ENCODE results near the gene STX1A.
"Not testable (repeated sequence)": the region's sequence is repeated elsewhere in the genome, so short reads cannot be mapped to it uniquely, and the experiment has no call there.

The STX1A gene

DNA sequence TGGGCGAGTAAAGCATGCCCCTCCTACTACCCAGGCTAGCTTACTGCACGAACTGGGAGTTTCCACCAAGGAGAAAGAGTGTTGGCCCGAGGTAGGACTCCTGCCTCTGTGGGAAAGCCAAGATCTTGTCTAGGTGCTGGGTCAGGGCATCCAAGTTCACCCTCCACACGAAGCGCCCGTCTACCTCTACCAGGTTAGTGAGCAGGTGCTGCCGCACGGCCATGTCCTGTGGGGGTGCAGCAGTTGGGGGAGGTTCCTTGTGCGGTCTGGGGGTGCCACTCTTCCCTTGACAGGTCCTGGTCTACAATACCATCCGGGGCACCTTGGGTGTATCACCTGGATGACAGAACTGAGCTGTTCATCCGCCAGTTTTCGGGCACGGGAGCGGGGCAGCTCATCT, 17.4 kb upstream of the STX1A start:
- DNase-seq (ENCODE audit: low read depth, low spot score) = no peak

DNA sequence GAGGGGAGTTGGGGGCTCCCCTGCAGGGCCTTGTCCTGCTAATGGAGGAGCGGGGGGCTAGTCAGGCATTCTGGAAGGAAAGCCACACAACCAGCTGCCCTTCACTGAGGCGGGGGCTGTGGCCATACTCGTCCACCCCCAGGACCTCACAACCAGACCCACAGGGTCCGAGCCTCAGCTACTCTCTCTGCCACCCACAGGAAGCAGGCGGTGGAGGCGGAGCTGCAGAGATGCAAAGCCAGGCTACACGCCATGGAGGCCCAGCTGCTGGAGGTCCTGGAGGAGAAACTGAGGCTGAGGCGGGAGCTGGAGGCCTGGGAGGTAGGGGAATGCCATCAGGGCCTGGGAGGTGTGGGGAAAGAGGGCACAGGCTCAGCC, 16.0 kb upstream of the STX1A start:
- no peak for DNase-seq (ENCODE audit: low read depth, low spot score)

- DNase-seq (ENCODE audit: low read depth, low spot score) = peak; percentile 94
Observed at GRCh38 chr7:73734619-73735527, 15.4 kb upstream of the STX1A start.

GRCh38 chr7:73732397-73732796, 12.9 kb upstream of the STX1A start:
- DNase-seq (ENCODE audit: low read depth, low spot score) = no peak

GRCh38 chr7:73730485-73730884, 11.0 kb upstream of the STX1A start:
- no peak for DNase-seq (ENCODE audit: low read depth, low spot score)

- no peak for DNase-seq (ENCODE audit: low read depth, low spot score)
Observed at GRCh38 chr7:73728551-73728950, 9.1 kb upstream of the STX1A start.

DNA sequence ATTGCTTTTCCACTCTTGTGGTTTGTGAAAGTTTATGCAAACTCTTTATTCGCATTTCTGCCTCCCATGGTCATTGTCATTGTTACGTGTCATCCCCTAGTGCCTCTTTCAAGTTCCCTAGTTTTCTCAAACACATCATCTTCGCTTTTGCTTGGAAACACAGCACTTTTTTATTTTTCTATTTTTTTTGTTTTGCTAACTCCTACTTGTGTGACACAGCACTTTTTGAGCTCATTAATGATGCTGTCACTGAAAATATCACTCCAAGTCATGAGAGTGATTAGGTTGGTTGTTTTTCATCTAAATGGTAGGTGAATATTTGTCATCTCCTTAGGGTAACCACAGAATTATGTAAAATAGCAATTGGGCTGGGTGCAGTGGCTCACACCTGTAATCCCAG, 8.5 kb upstream of the STX1A start:
- no peak for DNase-seq (ENCODE audit: low read depth, low spot score)

GRCh38 chr7:73726083-73726466, 6.6 kb upstream of the STX1A start:
- DNase-seq (ENCODE audit: low read depth, low spot score) = no peak

DNA sequence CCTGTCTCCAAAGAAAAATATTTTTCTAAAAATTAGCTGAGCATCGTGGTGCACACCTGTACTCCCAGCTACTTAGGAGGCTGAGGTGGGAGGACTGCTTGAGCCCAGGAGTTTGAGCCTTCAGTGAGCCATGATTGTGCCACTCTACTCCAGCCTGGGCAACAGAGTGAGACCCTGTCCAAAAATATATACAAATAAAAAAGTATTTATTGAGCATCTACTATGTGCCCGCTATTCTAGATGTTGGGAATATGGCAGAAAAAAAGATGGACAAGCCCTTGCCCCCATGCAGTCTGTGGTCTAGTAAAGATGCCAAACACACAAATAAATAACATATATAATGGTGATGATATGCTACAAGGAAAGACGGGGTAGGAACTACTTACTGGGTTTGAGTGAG, 4.3 kb upstream of the STX1A start:
- no peak for DNase-seq (ENCODE audit: low read depth, low spot score)

GRCh38 chr7:73722785-73723184, 3.3 kb upstream of the STX1A start:
- no peak for DNase-seq (ENCODE audit: low read depth, low spot score)

DNA sequence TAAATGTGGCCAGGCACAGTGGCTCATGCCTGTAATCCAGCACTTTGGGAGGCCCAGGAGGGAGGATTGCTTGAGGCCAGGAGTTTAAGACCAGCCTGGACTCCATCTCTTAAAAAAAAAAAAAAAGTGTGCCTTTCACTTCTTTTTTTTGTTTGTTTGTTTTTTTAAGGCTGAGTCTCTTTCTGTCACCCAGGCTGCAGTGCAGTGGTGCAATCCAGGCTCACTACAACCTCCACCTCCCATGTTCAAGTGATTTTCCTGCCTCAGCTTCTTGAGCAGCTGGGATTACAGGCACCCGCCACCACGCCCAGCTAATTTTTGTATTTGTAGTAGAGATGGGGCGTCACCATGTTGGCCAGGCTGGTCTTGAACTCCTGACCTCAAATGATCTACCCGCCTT, 2.7 kb upstream of the STX1A start:
- not testable (repeated sequence) for DNase-seq (ENCODE audit: low read depth, low spot score)

DNA sequence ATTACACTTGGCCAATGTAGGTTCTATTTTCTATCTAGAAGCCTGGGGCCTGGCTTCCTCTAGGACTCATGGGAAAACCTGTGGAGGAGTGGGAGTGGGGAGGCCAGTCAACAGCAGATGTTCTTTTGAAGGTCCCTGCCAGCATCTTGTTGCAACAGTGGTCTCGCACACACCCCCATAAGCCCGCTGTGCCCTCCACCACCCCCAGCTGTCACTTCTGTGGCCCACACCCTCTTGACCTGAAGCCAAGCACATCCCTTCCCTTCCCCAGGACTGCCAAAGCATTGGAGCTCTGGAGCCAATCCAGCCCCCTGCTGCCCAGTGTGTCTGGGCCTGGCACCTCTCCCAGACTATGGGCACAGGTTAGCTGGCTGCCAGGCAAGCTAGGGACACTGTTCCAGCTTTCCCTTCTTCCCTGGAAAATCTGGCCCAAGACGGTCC, 1.9 kb upstream of the STX1A start:
- DNase-seq (ENCODE audit: low read depth, low spot score) = no peak

DNA sequence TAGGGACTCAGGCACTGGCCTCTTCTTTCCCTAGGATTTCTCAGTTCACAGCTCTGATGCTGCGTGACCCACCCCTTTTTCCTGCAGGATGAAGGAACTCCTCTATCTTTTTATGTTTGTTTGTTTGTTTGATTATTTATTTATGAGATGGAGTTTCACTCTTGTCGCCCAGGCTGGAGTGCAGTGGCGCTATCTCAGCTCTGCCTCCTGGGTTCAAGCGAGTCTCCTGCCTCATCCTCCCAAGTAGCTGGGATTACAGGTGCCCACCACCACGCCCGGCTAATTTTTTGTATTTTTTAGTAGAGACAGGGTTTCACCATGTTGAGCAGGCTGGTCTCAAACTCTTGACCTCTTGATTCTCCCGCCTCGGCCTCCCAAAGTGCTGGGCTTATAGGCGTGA, 974 bp upstream of the STX1A start:
- DNase-seq (ENCODE audit: low read depth, low spot score) = not testable (repeated sequence)

DNA sequence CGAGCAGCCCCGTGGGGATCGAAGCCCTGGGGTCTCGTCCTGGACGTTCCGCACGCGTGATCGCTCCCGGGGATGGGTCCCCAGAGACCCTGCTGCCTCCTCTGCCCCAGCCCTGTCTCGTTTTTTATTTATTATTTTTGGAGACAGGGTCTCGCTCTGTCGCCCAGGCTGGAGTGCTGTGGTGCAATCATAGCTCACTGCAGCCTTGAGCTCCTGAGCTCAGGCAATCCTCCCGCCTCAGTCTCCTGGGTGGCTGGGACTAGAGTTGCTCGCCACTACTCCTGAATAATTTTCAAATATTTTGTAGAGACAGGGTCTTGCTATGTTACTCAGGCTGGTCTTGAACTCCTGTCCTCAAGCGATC, 319 bp upstream of the STX1A start:
- DNase-seq (ENCODE audit: low read depth, low spot score) = no peak

GRCh38 chr7:73718438-73718881, 1.0 kb downstream of the STX1A start:
- DNase-seq (ENCODE audit: low read depth, low spot score) = no peak

DNA sequence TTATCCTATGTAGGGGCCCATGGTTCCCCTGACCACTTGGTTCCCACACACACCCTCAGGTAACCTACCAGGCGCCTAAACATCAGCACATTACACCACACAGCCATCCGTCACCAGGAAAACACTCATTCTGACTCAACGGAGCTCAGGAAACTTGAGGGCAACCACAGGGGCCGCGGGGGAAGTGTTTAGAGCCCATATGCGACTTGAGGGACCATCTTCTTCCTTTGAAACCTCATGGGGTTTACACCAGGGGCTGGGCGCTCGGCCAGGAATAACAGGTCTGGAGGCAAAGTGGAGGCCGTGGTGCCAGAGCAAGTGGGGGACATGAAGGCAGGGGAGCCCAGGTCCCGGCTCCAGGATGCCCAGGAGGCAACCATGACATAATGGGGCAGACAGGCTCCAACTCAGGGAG, 1.5 kb downstream of the STX1A start:
- DNase-seq (ENCODE audit: low read depth, low spot score) = no peak

- DNase-seq (ENCODE audit: low read depth, low spot score) = no peak
Observed at GRCh38 chr7:73717025-73717807, 2.3 kb downstream of the STX1A start.

DNA sequence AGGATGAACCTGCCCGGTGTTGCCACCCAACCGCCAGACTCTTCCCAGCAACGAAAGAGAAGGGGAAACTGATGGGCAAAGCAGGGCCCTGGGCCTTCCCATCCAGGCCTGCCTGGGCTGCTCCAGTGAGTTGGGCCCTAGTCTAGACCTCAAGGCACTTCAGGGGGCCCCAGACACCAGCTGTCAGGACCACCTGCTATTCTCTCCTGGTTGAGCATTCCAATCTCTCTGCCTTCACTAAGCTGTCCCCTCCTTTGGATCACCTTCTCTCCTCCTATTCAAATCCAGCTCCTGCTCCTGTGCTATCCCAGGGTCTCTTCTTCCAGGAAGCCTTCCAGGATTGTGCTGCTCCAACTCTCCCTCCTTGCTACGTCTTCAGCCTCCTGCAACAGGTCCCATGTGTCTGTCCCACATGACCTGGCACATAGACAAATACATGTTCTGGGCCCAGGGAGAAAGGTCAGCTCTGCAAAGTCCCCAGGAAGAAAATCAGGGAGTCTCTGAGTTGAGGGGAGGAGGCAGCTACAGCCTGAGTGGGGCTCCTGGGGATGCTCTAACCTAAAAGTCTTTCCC, 3.1 kb downstream of the STX1A start:
- no peak for DNase-seq (ENCODE audit: low read depth, low spot score)

DNA sequence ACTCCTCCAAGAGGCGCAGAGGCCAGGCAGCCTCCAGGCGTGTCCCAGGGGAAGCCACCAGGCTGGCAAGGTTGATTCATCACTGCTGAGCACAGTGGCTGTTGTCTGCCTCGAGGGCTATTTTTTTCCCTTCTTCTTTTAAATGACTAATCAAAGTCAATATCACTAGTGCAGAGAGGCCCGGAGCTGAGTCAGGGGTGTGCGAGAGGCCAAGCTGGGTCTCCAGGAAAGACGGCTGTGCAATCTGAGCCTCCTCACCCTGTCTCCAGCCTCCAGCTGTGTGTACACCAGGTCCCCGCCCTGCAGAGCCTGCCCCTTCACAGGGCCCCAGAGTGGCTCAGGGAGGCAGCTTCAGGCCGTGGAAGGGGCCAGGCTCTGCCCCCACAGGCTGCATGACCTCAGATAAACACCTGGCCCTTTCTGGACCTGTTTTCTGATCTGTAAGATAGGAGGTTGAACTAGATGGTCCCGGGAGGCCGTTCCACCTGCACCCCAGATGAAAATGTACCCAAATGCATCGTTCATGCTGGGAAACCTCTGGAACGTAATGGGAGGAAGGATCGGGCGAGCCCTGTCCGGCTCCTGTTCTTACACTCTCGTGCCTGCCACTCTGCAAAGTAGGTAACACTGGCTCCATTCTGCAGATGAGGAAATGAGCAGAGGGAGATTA, 3.7 kb downstream of the STX1A start:
- peak; percentile 83 for DNase-seq (ENCODE audit: low read depth, low spot score)

GRCh38 chr7:73713319-73713718, 6.2 kb downstream of the STX1A start:
- not testable (repeated sequence) for DNase-seq (ENCODE audit: low read depth, low spot score)

DNA sequence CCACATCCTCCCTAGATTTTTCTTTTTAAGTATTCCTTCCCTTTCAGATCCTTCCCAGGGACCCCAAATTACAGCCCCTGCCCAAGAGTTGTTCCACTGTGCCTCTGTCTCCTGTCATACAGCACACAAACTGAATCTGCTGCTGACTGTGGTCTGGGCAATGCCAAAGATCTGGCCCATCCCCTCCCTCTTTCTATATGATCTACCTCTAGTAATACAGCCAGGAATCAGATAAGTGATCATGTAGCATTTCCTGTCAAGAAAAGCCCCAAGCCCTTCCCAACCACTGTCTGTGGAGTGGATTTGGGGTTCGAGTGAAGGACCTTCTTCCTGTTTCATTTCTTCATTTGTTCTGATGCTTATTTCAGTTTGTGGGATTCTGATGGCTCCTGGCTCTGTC, 6.7 kb downstream of the STX1A start:
- DNase-seq (ENCODE audit: low read depth, low spot score) = no peak

DNA sequence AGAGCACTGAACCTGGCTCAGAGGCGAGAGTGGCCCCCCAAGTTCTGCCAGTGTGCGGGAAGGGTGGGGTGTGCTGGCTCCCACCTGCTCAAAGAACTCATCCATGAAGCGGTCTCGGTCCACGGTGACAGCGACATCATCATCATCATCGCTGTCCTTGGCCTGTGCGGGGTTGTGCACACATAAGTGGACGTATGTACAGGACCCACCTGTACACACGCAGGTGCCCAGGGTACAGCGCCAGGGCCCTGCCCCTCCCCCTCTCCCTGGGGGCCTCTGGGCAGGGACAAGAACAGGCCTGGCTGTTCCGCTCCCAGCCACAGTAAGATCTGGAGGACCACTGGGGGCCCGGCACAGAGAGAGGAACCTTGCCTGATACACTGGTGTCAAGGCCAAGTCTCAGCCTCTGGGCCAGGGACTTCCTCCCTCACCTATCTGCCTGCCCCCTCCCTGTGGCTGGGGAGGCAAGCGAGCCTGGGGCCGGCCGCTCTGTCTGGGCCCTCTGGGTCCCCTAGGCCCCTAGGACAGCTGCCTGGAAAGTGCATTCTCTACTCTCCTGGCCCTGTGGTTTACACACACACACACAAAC, 10.4 kb downstream of the STX1A start:
- no peak for DNase-seq (ENCODE audit: low read depth, low spot score)

All from ELF-1 (cell line).